GM12891 (cell line): ENCODE results near the gene UNC119B.

Experiments
- POLR2A ChIP-seq: IDR thresholded peaks from 2 replicates; pipeline ENCODE4 v1.6.1; 2011; ENCODE audit warnings: low read depth, low read length, control low read depth
- POLR2AphosphoS5 ChIP-seq: IDR thresholded peaks from 2 replicates; pipeline ENCODE4 v1.6.1; 2011; ENCODE audit warnings: low read depth, low read length, control low read depth
- POU2F2 ChIP-seq: IDR thresholded peaks from 2 replicates; pipeline ENCODE4 v1.6.1; 2011; ENCODE audit warnings: low read depth, mild to moderate bottlenecking, control low read depth, low read length, moderate library complexity

GRCh38 chr12:120687578-120688289 is 22.5 kb upstream of the UNC119B start:
- TF ChIP-seq POLR2A (no peak), POLR2AphosphoS5 (no peak), POU2F2 (no peak)
